Stimulated activated CD4-positive, alpha-beta T cell treated with anti-CD3 and anti-CD28 coated beads, Interleukin-4, amount 100 ng/mL, for 1 hour (primary cell): ENCODE data around the gene L1CAM.

Experiments
- DNase-seq: peaks from one replicate; pipeline ENCODE4 v3.0.0-alpha.2; 2020

The L1CAM gene

GRCh38 chrX:153874366-153875125 lies 11.4 kb downstream of the L1CAM start:
- no peak for DNase-seq

- DNase-seq = no peak
Observed at GRCh38 chrX:153874085-153874365, 11.9 kb downstream of the L1CAM start.

GRCh38 chrX:153873282-153874084 lies 12.5 kb downstream of the L1CAM start:
- no peak for DNase-seq

- no peak for DNase-seq
Observed at GRCh38 chrX:153871946-153872878, 13.8 kb downstream of the L1CAM start.

GRCh38 chrX:153871451-153871850 lies 14.5 kb downstream of the L1CAM start:
- DNase-seq = no peak

DNA sequence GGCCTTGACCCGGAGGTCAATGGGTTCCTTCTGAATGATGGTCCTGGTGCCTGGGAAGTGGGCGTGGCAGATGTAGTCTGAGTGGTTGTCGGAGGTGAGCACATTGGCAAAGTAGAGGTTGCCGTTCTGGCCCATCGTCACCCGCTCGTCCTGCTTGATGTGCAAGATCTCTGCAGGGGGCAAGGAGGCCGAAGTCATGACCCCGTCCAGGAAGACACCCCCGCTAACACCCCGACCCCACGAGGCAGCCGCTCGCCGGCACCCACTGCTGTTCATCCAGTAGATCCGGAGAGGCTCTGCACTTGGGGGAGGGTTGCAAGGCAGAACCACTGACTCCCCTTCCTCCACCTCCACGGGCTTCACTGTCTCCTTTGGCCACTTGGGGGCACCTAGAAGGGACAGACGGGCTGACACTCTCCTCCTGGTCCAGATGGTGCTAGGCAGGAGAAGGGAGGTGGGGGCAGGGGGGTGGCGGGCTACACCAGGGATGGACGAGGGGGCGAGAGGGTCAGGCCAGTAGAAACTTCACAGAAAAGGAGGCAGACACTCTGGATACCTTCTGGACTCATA lies 15.1 kb downstream of the L1CAM start:
- DNase-seq = no peak

- no peak for DNase-seq
Observed at GRCh38 chrX:153870288-153870690, 15.7 kb downstream of the L1CAM start.

GRCh38 chrX:153869473-153870287 lies 16.3 kb downstream of the L1CAM start:
- no peak for DNase-seq

GRCh38 chrX:153868576-153869472 lies 17.1 kb downstream of the L1CAM start:
- DNase-seq = no peak

DNA sequence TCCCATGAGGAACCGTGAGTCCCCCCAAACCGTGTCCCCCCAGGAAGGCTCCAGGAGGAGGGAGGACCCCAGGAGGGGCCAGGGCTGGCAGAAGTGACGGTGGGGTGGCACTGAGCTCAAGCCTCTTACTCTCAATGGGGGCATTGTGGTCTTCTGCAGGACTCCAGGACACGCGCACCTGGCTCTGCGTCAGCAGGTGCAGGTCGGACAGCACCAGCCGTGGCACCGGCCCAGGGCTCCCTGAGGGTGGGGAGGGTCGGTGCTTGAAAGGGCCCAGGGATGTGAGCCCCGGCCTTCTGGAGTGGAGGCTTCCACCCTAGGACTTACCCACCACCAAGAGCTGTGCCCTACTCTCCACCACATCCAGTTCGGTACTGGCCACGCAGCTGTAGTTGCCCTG lies 18.3 kb downstream of the L1CAM start:
- DNase-seq = no peak

- DNase-seq = no peak
Observed at GRCh38 chrX:153867139-153867538, 18.8 kb downstream of the L1CAM start.

DNA sequence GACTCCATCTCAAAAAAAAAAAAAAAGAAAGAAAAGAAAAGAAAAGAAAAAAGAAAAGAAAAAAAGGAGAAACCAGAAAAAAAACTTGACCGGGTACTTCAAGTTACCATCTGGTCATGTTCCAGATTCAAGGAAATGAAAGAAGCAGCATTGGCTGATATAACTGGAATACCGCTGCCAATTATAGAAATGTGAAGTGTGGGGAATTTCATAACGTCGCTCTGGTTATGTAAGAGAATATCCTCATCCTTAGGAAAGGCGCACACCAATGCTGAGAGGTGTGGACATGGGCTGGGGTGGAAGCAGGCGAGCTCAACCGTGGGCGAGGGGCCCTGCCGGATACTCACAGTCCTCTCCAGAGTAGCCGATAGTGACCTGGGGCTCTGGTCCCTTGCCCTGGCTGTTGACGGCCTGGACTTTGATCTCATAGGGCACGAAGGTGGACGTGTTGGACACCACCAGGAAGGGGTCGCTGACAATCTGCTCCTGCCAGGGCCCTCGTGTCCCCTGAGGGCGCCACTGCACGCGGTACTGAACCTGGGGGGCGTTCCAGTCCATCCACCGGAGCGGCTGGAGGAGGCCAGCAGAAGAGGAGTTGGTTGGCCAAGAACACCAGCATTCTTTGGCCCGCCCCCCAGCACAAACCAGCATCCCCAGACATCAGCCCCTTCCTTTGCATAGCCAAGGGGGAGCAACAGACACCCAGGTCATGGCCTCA lies 19.5 kb downstream of the L1CAM start:
- DNase-seq = no peak

DNA sequence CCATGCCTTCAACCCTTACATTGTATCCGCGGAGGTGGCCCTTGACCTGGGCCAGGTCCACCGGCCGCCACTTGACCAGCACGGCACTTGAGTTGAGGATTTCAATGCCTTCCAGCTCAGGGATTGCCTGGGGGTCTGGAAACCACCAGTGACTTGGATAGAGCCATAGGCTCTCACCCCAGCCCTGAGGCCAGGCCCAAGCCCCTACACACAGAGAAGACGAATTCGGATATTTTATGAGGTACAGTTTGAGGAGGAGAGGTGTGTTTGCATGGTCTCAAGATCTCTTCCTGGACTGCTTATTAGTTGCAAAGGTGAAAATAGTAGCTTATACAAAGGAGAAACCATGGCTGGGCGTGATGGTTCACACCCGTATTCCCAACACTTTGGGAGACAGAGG lies 20.3 kb downstream of the L1CAM start:
- DNase-seq = no peak

DNA sequence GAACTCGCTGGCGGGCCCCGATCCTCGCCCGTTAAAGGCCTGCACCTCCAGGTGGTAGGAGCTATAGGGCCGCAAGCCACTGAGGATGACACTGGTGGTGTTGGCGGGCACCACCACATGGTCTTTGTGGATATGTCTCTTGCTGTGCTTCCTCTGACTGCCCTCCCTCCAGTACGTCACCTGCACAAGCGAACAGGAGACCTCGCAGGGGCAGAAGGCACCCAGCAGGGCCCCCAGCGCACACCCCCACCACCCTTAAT lies 20.7 kb downstream of the L1CAM start:
- DNase-seq = no peak

GRCh38 chrX:153864561-153865320 lies 21.2 kb downstream of the L1CAM start:
- DNase-seq = no peak

GRCh38 chrX:153864101-153864500 lies 21.9 kb downstream of the L1CAM start:
- DNase-seq = no peak

DNA sequence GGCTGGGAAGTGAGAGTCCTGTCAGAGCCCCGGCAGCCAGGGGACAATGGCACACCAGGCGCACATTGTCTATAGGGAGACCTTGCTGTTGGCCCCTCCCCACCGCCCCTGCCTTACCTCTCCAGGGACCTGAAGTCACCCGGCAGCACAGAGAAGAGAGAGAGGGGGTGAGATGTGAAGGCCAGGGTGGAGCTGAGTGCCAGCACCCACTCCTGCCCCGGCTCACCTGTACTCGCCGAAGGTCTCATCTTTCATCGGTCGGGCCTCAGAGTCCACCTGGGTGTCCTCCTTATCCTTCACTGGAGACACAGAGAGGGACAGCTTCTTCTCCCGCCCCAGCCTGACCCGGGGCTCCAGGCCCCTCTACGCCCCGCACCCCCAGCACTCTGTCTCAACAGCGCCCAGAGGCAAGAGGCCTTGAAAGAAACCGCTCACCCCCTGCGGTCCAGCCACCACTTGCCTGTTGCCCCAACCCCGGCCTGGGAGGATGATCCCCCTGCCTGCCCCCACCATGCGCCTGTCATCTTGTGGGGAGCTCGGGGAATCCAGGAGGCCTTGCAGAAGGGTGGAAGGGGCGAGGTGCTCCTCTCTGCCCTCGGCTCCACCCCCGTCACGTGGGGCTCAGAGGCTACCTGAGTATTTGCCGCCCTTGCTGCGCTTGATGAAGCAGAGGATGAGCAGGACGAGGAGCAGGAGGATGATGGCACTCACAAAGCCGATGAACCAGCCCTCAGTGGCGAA lies 22.6 kb downstream of the L1CAM start:
- DNase-seq = no peak

DNA sequence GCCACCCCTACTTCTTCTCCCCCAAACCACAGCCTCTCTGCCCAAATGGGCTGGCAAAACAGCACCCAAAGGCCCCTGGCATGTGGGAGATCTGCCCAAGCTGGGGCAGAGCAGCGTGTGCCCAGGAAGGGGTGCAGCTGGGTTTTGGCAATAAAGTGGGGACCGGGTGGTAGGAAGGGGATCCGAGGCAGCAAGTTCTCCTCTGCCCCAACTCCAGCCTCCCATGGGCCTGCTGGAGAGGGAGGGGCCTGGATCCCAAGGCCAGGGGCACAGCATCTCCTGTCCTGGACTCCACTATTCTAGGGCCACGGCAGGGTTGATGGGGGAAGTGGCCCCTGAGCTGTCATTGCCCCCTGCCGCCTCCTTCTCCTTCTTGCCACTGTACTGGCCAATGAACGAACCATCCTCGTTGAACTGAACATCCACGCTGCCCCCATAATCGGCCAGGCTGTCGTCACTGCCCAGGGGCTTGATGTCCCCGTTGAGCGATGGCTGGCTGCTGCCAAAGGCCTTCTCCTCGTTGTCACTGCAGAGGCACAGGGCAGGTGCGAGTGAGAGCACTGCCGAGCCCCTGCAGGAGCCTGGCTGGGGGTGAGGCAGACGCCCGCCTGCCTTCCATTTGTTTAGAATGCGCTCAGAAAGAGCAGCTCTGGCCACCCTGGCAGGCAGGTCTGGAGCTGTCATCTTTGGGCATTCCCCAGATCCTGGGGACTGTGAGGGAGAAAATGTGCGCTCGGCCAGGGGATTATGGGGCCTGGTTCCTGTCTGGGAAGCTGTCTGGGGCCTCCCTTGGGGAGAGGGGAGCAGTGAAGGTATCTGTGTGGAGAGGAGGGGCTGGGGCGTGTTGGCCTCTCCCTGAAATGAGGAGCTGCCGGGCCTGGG lies 23.4 kb downstream of the L1CAM start:
- no peak for DNase-seq
